Glomerular visceral epithelial cell (primary cell): Measurements from ENCODE around the gene FAM131B.

Experiments
- DNase-seq: peaks from one replicate; pipeline ENCODE4 v3.0.0-alpha.2; 2016; ENCODE audit errors: extremely low spot score

The FAM131B gene

GRCh38 chr7:143359771-143360353 is 2.7 kb downstream of the FAM131B start:
- DNase-seq = no peak

- no peak for DNase-seq
Measured at GRCh38 chr7:143358626-143359025, 3.9 kb downstream of the FAM131B start.

- no peak for DNase-seq
Measured at GRCh38 chr7:143356414-143357050, 6.0 kb downstream of the FAM131B start.

GRCh38 chr7:143355450-143356385 is 6.8 kb downstream of the FAM131B start:
- DNase-seq = no peak

GRCh38 chr7:143354965-143355364 is 7.5 kb downstream of the FAM131B start:
- DNase-seq = no peak

- DNase-seq = no peak
Measured at GRCh38 chr7:143354376-143354775, 8.1 kb downstream of the FAM131B start.

- DNase-seq = no peak
Measured at GRCh38 chr7:143352531-143353002, 9.9 kb downstream of the FAM131B start.

- DNase-seq = no peak
Measured at GRCh38 chr7:143351574-143351973, 10.9 kb downstream of the FAM131B start.

GRCh38 chr7:143351060-143351459 is 11.5 kb downstream of the FAM131B start:
- DNase-seq = no peak

GRCh38 chr7:143347950-143348349 is 14.6 kb downstream of the FAM131B start:
- DNase-seq = no peak

- no peak for DNase-seq
Measured at GRCh38 chr7:143346018-143346417, 16.5 kb downstream of the FAM131B start.

- DNase-seq = no peak
Measured at GRCh38 chr7:143345428-143345900, 17.0 kb downstream of the FAM131B start.

- DNase-seq = no peak
Measured at GRCh38 chr7:143343596-143343995, 18.9 kb downstream of the FAM131B start.

- DNase-seq = no peak
Measured at GRCh38 chr7:143341842-143342241, 20.7 kb downstream of the FAM131B start.

- DNase-seq = no peak
Measured at GRCh38 chr7:143337216-143337615, 25.3 kb downstream of the FAM131B start.

GRCh38 chr7:143334244-143334643 is 28.3 kb downstream of the FAM131B start:
- no peak for DNase-seq

GRCh38 chr7:143331179-143331801 is 31.2 kb downstream of the FAM131B start:
- no peak for DNase-seq

- DNase-seq = no peak
Measured at GRCh38 chr7:143329471-143330170, 32.9 kb downstream of the FAM131B start.

- no peak for DNase-seq
Measured at GRCh38 chr7:143327903-143328302, 34.6 kb downstream of the FAM131B start.

GRCh38 chr7:143325240-143325639 is 37.3 kb downstream of the FAM131B start:
- DNase-seq = no peak

- DNase-seq = no peak
Measured at GRCh38 chr7:143323653-143324052, 38.9 kb downstream of the FAM131B start.
